C1 segment of cervical spinal cord (tissue), 14 donors: ENCODE measurements around the gene DYNLL1.
"Not testable (repeated sequence)": the region's sequence is repeated elsewhere in the genome, so short reads cannot be mapped to it uniquely, and the experiment has no call there.

Experiments used
- DNase-seq, 14 donors: peaks; one replicate each; lab custom pipeline; 2025; lab: John Stamatoyannopoulos, UW

DYNLL1 gene

DNA sequence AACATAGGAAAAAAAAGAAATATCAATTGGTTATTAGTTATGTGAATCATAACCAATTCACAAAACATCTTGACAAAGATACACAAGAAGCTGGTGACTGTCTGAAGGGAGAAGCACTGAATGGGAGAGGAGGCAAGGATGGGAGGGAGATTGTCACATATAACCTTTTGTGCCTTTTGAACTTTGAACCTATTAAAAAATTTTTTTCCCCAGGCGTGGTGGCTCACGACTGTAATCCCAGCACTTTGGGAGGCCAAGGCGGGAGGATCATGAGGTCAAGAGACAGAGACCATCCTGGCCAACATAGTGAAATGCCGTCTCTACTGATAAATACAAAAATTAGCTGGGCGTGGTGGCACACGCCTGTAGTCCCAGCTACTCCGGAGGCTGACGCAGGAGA, 12.6 kb downstream of the DYNLL1 start:
- no peak for DNase-seq

DNA sequence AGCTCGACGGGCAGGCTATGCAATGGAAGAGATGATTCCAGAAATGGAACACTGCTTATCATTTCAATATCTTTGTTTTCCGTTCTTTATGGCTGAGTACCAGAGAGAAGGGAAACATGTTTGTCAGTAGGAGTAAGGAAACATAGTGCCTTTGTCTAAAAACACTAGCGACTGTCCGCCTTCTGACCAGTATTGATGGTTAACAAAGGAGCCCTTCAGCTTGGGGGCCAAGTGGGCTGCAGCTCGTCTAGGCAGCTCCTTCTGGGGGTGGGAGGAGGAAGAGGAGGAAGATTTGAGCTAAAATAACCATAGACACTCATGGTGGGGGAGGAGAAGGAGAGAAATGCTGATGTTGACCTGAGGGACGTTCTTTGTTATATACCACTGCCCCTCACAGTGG, 18.1 kb downstream of the DYNLL1 start:
- peak in 11 of 14 donors; percentile 9 to 62 (median 38) for DNase-seq

DNA sequence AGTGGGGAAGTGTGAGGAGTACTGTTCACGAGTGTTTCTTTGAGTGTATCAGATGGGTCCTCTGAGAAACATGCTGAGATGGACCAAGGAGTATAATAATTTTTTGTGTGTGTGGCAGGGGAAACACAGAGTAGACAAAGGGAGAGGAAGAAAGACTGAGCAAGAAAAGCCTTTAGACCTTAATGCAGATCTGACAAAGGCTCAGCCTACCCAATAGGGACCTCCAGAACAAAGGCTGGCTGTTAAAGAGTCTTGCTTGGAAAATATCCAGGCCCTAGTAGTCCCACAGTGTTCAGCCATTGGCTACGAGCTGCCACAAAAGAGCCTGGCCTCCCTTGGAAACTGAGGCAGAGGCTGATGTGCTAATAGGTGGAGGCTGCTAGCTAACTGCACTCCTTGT, 19.6 kb downstream of the DYNLL1 start:
- peak in 7 of 14 donors; percentile 7 to 29 (median 16) for DNase-seq

DNA sequence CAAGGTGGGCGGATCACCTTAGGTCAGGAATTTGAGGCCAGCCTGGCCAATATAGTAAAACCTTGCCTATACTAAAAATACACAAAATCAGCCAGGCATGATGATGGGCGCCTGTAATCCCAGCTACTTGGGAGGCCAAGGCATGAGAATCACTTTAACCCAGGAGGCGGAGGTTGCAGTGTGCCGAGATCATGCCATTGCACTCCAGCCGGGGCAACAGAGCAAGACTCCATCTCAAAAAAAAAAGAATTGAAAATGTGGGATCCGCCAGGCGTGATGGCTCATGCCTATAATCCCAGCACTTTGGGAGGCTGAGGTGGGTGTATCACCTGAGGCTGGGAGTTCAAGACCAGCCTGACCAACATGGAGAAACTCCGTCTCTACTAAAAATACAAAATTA, 23.4 kb downstream of the DYNLL1 start:
- DNase-seq = not testable (repeated sequence)

DNA sequence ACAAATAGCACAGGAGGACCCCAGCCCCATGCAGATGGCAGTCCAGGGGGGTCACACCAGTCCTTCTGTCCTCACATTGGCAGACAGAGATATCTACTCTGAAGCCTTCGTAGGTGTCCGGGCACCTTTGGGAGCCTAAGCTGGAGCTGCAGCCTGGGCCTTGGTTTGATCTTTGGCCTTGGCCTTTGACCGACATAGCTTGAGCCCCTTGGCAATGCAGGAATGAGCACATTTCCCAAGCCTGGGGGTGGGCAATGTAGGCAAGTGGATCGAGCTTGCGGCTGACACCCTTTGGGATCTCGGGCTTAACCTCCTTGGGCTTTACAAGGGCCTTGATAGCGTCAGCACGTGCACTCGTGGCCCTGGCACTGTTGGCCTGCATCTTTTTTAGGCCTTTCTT, 26.7 kb downstream of the DYNLL1 start:
- no peak for DNase-seq

DNA sequence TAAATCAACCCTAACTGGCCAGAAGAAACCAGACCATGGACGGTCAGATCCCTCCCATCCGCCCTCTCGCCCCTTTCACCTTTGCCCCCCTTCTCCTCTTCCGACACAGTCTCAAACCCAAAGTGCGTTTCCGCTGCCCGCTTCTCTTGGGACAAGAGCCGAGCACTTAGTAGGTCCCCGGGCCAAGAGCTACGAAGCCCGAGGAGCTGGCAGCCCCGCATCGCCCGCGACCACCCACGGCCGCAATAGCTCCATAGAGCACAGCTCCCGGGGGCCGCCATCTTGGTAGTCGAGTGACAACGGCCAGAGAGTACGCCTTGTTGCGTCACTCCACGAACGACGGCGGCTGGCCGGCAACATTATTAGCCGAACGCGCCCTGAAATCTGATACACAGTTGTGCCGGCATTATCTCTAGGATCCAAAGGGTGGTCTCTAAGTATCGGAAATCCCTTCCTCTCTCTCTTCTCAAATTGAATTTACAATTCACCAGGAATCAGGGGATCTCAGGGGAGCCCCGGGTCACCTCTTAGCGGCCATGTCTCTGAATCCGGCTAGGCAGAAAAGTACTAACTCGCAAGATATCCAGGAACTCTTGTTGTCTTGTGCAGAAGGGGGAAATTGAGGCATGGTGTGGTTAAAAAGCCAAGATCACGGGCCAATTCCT, 33.1 kb downstream of the DYNLL1 start, which contains the start of gene COQ5:
COQ5 (minus strand) TSS at position 298 of the 665 bp plus-strand sequence; CDS start at position 281, 17 bp downstream.
- peak; percentile 55 to 90 (median 85) for DNase-seq

DNA sequence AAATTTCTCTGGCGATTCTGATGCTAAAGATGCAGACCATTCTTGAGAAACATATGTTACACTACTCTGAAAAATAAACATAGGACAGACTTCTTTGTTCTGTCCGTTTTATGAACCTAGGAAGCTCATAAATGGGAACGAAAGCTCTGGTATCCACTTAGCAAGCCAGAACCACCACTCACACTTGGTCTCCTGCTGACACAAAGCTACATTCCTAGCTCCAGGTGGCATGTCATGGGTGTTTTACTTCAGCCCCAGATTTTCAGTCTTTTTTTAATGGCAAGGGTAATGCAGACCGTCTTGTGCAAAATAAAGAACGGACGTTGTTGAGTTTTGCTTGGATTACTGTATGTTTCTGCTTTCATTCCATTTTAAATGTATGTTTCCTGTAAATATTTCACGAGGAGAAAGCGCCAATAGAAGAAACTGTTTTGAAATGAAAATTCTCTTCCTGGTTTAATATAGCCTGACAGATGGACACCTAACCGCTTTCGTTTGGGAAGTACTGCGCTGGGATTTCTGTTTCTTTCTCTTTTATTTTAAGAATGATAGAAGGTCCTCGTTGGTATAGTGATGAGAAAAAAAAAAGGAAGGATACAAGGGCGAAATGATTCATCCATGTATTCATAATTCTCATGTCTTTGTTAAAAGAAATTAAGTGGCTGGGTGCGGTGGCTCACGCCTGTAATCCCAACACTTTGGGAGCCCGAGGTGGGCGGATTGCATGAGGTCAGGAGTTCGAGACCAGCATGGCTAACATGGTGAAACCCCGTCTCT, 33.9 kb downstream of the DYNLL1 start:
- DNase-seq = peak in 1 of 14 donors; percentile 43

DNA sequence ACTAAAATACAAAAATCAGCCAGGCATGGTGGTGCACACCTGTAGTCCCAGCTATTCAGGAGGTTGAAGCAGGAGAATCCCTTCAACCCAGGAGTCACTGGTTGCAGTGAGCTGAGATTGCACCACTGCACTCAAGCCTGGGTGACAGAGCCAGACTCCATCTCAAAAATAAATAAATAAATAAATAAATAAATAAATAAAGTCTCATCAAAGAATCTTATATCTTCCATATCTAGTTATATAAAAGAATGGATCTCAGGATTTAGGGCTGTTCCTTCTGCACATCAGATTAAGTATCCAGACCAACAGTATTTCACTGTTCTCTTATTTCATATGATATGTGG, 34.5 kb downstream of the DYNLL1 start:
- DNase-seq = not testable (repeated sequence)

DNA sequence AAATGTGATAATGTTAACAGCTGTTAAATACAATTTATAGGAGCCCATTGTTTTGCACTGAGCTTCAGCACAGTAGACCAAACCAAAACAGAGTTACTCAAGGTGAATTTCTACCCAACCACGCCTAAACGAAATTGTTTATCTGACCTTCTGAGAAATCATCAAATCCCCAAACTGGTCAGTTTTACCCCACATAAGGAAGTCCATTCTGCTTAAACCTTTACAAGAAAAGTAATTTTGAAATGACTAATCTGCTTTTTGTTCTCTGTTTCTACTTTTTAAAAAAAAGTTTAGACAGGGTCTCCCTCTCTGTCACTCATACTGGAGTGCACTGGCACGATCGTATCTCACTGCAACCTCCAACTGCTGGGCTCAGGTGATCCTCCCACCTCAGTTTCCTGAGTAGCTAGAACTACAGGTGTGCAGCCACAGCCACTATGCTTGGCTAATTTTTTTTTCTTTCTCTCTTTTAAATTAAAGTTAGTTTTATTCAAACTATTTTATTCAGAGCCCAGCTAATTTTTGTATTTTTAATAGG, 36.9 kb downstream of the DYNLL1 start:
- no peak for DNase-seq

DNA sequence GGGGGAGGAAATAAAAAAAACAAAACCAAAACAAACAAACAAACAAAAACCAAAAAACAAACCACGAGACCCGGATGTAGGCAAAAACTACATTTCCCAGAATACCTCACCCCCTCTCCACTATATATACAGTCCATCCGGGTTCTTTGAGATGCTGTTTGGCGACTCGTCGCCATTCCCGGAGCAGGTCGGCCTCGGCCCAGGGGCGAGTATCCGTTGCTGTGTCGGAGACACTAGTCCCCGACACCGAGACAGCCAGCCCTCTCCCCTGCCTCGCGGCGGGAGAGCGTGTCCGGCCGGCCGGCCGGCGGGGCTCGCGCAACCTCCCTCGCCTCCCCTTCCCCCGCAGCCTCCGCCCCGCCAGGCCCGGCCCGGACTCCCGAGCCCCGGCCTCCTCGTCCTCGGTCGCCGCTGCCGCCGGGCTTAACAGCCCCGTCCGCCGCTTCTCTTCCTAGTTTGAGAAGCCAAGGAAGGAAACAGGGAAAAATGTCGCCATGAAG, 38.3 kb downstream of the DYNLL1 start, which contains the start of gene RNF10:
RNF10 (plus strand) TSS at position 154 of the 500 bp plus-strand sequence. CDS start 456 bp downstream, outside the sequence.
- peak; percentile 7 to 82 (median 70) for DNase-seq

DNA sequence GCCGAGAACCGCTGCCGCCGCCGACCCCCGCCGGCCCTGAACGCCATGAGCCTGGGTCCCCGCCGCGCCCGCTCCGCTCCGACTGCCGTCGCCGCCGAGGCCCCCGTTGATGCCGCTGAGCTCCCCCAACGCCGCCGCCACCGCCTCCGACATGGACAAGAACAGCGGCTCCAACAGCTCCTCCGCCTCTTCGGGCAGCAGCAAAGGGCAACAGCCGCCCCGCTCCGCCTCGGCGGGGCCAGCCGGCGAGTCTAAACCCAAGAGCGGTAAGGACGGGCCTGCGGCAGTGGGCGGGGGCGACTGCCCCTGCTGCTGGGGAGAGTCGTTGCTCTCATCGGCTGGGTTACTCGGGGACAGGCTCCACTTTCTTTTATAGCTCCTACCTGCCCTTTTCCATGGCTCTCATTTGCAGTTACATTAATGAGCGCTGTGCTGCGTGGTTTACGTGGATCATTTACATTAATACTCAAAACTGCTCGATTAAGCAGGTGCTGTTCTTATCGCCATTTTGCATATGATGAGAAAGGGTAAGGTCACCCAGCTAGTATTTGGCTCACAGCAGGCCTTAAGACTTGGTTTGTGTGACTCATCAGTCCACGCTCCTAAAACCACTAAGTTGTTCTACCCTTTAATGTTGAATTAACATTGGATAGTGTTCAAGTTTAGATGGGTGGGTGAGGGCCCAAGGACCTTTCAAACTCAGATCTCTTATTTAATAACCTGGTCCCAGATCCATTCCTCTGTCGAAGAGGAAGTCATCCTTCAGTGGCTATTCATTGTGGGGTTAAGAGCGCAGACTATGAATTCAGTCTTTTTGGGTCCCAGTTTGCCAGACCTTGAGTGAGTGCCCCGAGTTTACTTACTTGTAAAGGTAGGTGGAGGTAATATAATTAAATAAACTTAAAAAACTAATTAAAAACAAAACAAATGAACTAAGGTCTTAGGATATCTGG, 39.1 kb downstream of the DYNLL1 start:
- DNase-seq = peak in 5 of 14 donors; percentile 31 to 64 (median 57)

DNA sequence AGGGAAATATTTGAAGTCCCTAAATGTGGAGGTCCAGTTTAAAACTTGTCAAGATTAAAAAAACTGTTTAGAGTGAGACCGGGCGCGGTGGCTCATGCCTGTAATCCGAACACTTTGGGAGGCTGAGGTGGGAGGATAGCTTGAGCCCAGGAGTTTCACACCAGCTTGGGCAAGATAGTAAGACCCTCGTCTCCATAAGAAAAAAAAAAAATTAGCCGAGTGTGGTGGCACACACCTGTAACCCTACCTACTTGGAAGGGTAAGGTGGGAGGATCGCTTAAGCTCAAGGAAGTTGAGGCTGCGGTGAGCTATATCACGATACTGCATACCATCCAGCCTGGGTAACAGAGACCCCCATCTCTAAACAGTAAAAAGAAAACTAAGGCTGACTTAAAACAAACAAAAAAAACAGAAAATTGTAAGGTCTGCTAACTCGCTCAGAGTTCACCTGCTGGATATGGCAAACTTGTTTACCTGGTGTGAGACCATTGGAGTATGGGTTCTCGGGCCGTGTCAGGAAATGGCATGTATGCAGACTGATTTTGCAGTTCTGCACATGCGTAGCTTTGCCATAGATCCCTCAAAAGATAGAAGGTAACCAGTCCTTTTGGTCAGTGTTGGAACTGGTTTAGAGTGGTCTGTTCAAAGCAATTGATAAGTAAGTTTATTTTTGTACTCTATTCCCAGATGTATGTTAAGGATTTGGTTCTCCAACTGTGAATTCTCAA, 40.3 kb downstream of the DYNLL1 start:
- no peak for DNase-seq

DNA sequence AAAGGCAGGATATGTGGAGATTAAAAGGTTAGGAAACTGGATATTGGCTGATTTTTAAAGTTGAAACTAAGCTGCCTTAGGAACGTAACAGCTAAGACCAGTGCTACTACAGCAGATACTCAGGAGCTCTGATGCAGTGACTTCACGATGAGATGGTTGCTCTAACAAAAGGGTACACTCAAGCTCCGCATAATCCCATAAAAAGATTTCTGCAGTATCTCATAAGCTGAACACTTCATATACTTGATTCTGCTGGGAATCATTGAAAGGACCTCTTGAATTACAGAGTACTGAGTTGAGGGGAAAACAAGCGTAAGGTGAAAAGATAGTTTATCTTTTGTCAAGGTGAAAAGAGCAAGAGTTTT, 41.9 kb downstream of the DYNLL1 start:
- no peak for DNase-seq

DNA sequence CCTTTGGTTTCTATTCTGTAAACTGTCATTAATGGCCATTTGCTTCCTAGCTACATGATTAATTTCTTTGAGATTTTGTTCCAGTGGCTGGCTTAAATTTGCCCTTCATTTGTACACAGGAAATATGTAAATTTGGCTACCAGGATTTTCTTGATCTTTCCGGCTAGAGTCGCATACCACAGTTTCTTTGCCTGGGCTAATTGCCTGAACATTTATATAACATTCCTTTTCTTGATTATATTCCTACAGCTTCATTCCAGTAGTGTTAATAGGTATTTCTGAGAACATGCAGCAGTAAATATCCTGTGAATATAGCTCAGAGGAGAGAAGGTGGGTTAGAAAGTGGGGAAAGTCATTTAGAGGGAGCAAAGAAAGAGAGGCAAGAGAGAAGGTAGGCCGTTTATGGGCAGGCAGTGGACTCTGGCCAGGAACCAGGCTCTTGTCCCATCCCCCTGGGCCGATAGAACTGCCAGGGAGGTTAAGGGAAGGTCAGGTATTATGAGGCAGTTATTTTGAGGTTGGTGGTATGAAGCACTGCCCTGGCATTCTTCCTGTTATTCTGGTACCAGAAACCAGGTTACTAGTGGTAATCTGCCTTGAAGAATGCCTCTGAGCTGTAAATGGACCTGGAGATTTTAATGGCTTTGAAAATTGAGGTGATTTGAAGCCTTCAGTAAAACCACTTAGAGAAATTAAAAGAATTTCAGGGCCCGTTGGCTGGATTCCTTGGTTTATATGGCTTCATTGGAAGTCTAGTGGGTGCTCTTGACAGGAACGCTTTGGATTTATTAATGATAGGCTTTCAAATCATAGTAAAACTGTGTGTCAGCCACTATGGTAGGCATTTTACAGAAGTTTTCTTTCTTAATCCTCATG, 42.6 kb downstream of the DYNLL1 start:
- DNase-seq = no peak

DNA sequence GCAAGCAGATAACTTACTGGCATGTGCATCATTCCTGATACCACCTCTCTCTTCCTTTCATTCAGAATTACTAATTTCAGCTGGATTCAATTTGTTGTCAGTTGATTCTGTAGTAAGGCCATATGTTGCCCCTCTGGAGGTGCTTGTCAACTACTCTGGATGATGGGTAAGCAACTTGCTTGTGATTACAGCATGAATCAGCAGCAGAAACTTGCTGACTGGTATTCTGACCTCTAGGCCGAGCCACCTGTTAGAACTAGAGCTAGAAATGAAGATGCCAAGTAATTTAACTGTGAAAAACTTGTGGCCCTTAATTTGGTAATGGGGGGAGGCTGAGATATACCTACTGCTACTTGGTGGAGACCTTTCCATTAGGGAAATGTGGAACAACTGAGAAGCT, 43.4 kb downstream of the DYNLL1 start:
- DNase-seq = no peak

DNA sequence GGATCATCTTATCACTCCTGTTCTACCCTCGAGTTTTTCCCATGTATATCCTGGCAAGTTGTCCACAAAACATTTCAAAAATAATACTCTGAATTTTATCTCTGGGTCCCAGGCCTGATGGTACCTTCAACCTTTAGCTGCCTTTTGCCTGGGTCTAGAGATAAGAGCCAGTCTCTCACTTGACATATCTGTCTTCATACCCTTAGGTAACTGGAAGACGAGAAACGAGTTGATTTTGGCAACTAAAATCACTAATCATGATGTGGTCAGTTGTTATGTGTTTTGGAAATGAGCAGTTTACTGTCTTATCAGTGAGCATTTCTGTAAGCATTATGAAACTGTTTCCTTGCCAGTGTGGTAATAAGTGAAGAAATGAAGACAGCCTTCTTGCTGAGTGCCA, 44.5 kb downstream of the DYNLL1 start:
- no peak for DNase-seq

DNA sequence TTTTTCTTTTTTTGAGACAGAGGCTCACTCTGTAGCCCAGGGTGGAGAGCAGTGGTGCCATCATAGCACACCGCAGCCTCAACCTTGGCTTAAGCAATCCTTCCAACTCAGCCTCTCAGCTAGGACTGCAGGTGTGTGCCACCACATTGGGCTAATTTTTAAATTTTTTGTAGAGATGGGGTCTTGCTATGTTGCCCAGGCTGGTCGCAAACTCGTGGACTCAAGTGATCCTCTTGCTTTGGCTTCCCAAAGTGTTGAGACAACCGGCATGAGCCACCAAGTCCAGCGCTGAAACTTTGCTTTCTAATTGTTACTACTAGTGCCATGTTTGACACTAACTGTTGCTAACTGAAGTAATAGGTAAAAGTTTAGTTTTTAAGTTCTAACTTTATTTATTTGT, 46.3 kb downstream of the DYNLL1 start:
- no peak for DNase-seq

DNA sequence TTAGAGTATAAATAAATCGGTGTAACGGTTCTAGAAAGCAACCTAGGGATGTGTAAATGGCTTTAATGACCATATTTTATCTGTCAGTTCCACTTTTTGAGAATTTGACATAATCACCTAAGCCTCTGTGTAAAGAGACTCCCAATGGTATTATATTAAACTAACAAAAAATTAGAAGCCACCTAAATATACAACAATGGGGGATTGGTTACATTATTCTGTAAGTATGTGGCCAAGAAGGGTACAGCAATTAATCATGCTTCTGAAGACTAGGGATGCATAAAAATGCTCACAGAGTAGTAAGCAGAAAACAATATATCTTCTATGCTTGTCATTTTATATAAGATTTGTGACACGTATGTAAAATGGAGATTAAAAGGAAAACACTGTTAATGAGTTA, 48.8 kb downstream of the DYNLL1 start:
- DNase-seq = no peak

DNA sequence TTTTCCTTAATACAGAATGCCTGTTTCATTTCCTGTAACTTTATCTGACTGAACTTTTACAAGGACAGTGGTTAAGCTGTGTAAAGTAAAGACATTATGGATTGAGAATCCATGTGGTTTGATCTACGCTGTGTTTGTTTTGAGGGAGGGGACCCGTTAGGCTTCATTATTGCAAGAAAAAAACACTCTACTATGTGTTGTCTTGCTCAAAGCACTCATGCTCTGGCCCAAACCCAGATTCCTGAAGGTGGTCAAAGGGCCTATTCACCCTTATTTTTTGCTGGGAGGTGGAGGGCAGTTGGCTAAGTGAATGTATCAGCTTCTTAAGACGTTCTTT, 50.1 kb downstream of the DYNLL1 start:
- DNase-seq = no peak
